HG03439 (cell line): ENCODE results near the gene NCAPH2.
"Not testable (repeated sequence)": the region's sequence is repeated elsewhere in the genome, so short reads cannot be mapped to it uniquely, and the experiment has no call there.

Experiments used
- ATAC-seq: cut with Tn5 transposase; IDR thresholded peaks from one replicate; pipeline ENCODE4 v1.9.1; 2021; ENCODE audit warnings: mild to moderate bottlenecking, moderate library complexity; ENCODE audit not compliant: unreplicated experiment

The NCAPH2 gene

GRCh38 chr22:50528682-50529415 lies 20.8 kb downstream of the NCAPH2 start:
- no peak for ATAC-seq

DNA sequence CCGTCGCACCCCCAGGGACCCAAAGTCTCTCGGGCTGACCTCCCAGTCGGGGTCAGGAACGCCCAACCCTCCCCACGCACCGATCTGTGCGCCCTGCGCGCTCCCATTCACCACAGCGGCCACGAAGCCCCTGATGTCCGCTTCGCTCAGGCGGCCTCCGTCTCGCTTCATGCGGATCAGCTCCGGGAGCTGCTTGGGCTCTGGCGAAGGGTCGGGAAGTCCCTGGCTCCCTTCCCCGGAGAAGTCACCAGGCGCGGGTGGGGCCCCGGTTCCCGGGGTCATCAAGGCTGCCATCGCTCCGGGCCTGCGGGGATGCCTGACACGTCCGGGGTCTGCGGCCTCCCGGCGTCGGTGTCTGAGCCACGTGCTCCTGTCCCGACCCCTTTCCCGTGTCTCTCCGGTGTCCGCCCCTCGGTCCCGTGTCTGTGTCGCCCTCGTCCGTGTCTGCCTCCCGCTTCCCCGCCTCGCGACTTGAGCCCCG lies 21.4 kb downstream of the NCAPH2 start:
- ATAC-seq, result no peak

DNA sequence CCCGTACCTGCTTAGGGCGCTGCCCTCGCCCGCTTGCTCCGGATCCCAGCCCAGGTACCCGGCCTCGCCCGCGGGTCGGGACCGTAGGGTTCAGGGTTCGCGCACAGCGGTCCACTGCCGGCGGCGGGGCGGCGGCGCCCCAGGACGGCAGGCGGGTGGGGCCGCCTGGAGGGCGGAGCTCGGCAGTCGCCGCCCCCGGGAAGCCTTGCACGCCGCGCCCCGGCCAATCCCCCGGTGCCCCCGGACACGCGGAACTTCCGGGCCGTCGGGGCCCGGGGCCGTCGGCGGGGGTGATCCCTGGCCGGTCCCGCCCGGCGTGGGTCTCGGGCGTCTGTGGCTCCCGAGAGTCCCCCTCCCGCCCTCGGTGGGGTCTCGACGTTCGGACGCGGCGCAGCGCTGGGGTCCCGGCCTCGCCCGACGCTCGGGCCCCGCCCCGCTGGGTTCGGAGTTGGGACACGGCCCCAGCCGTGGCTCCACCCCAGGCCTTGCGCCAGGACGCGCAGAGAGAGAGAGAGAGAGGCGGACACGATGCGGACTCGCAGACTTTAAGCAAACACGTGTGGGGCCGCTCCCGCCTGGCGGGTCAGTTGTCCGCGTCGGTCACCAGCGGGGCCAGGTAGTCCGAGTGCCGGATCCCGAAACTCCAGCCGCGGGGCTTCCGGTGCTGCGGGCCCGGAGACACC lies 22.0 kb downstream of the NCAPH2 start, which contains the start of gene TYMP:
TSS of gene TYMP (minus strand) at position 116 of the 683 bp plus-strand sequence. CDS start 303 bp downstream, outside the sequence.
- ATAC-seq, result no peak

GRCh38 chr22:50530580-50530876 lies 22.5 kb downstream of the NCAPH2 start:
- ATAC-seq, result no peak

- ATAC-seq, result peak; percentile 22
Measured at GRCh38 chr22:50530877-50531545, 23.0 kb downstream of the NCAPH2 start.

DNA sequence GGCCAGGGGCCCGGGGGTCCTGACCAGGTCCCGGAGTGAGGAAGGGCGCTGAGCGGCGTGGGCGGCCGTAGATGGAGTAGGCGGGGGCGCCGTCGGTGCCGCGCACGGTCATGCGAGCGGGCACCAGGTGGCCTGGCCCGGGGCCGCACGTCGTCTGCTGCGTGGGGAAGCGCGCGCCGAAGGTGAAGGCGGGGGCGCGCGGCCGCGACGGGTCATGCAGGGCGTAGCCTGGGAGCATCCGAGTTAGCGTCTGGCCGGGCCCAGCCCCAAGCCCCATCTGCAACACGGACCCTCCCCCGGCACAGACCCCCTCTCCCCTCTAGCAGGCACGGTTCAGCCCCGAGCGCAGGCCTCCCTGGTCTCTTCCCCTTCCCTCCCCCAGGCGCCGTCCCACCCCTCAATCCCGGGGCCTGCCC lies 23.5 kb downstream of the NCAPH2 start:
- ATAC-seq, result peak; percentile 19

DNA sequence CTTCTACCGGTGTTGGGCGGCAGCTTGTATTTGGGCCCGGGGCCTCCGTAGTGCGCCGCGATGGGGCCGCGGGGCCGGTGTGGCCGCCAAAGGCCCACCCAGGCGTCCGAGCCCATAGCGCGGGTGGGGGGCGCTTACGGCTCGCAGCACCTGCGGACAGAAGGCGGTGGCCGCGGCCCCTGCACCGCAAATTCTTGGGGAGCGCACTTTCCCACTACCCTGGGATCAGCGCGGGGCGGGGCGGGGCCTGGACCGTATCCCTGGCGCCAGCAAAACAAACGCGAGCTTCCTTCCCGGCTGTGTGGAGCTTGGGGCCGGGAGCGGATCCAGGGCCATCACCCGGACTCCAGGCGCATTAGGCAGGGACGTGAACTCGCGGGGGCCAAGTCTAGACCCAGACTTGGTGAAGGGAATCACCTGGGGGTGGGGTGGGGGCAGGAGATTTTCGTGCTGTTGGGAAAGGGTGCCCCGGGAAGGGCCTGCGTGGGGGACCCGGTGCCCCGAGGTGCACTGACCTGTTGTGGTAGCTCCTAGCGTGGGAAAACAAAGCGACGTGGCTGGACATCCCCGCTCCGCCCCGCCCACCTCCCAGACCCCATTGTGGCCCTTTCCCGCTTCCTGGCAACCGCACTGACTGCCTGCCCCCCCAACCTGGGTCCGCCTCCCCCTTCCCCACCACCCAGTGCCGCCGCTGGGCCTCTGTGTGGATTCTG lies 24.1 kb downstream of the NCAPH2 start:
- ATAC-seq, result peak; percentile 0

DNA sequence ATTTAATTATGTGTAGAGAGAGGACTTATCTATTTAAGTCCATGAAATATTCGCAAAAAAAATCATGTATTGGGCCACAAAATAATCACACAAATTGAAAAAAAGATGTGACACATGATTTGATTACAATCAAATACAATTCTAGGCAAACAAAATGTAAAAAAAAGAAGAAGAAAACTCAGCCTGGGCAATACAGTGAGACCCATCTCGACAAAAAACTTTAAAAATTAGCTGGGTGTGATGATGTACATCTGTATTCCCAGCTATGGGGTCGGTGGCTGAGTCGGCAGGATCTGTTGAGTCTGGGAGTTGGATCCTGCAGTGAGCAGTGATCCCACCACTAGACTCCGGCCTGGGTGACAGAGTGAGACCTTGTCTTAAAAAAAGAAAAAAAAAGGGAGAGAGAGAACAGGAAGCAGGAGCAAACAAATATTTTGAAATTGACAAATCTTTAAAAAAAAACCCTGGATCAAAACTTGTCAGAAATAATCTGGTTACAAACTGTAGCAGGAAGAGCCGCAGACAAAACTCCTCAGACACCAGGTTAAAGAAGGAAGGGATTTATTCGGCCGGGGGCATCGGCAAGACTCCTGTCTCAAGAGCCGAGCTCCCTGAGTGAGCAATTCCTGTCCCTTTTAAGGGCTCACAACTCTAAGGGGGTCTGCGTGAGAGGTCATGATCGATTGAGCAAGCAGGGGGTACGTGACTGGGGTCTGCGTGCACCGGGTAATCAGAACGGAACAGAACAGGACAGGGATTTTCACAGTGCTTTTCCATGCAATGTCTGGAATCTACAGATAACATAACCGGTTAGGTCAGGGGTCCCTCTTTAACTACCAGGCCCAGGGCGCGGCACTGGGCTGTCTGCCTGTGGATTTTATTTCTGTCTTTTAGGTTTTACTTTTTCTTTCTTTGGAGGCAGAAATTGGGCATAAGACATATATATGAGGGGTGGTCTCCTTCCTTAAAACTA lies 25.1 kb downstream of the NCAPH2 start:
- no peak for ATAC-seq

DNA sequence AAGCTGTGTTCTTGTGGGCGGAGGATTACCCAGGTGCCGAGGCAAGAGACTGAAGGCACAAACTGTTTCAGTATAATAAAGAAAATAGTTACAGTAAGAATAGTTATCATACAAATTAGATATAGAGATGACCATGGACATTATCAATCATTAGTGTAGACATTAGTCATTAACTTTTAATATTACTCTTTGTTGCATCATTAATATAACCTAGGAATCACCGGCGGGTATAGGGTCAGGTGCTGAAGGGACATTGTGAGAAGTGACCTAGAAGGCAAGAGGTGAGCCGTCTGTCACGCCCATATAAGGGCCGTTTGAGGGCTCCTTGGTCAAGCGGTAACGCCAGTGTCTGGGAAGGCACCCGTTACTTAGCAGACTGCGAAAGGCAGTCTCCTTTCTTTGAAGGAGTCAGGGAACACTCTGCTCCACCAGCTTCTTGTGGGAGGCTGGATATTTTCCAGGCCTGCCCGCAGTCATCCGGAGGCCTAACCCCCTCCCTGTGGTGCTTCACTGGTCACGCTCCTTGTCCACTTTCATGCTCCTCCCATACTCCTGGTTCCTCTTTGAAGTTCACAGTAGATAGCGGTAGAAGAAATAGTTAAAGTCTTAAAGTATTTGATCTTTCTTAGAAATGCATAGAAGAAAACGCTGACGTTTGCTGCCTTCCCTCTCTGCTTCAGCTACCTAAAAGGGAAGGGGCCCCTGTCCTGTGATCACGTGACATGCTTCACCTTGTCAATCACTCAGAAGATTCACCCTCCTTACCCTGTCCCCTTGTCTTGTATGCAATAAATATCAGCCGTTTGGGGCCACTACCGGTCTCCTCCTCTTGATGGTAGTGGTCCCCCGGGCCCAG lies 26.1 kb downstream of the NCAPH2 start:
- not testable (repeated sequence) for ATAC-seq

- no peak for ATAC-seq
Measured at GRCh38 chr22:50535113-50535512, 27.1 kb downstream of the NCAPH2 start.

- no peak for ATAC-seq
Measured at GRCh38 chr22:50536226-50536625, 28.2 kb downstream of the NCAPH2 start.

GRCh38 chr22:50537765-50538164 lies 29.7 kb downstream of the NCAPH2 start:
- ATAC-seq, result no peak

- no peak for ATAC-seq
Measured at GRCh38 chr22:50540381-50540780, 32.4 kb downstream of the NCAPH2 start.

DNA sequence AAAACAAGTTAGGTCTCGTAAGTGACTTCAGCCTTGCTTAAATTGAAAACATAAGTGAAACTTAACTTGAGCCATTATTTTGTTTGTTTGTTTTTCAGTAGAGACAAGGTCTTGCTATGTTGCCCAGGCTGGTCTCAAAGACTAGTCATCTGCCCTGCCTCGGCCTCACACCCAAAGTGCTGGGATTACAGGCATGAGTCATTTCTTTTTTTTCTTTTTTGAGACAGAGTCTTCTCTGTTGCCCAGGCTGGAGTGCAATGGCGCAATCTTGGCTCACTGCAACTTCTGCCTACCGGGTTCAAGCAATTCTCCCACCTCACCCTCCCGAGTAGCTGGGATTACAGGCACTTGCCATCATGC lies 33.6 kb downstream of the NCAPH2 start:
- not testable (repeated sequence) for ATAC-seq

- no peak for ATAC-seq
Measured at GRCh38 chr22:50542416-50542927, 34.4 kb downstream of the NCAPH2 start.

- ATAC-seq, result no peak
Measured at GRCh38 chr22:50544078-50544745, 36.2 kb downstream of the NCAPH2 start.

DNA sequence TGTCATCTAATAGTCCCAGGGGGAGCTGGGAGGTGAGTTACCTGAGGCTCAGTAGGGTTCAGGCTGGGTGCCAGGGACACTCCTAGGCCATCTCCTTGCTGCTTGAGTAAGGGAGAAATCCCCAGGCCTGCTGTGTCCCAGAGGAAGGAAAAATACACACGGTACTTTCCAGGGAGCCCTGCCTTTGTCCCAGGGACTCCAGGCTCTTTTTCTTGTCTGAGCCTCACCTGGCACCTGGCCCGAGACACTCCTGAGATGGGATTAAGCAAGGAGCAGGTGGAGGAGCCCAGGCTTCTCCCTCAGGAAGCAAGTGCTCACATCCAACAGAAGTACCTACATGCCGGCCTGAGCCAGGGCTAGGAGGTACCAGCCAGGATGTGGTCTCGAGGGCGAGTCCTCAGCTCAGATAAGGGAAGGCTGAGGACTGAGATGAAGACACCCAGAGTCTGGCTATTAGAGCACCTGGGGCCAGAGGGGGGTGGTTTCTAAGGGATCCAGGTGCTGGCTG lies 36.8 kb downstream of the NCAPH2 start:
- no peak for ATAC-seq
